ENCODE measurements around the gene SMPD3. TPM values are rescaled to one million over a fixed set of nuclear protein-coding genes. Genes with fewer than 3 reads are reported as not detected.

Gene SMPD3
- total and polyA plus RNA-seq, 12 donors, result 0.03 to 1.2 (median 0.22) TPM; not detected in 1

- no peak for TF ChIP-seq CTCF (IDR thresholded peaks at IDR 0.05)
Measured at GRCh38 chr16:68458101-68458500, 9.8 kb upstream of the SMPD3 start.

GRCh38 chr16:68455631-68456030 lies 7.3 kb upstream of the SMPD3 start:
- Histone ChIP-seq H3K27me3 (no peaks in the 10 kb centered on the region), H3K36me3 (no peaks in the 10 kb centered on the region), H3K4me1 (no peaks in the 10 kb centered on the region), H3K27ac (no peak overlapping the region), H3K9me3 (no peaks in the 10 kb centered on the region), H3K4me3 (no peak overlapping the region)
- intact Hi-C loops (cut with DNase I), result no loop called here
- 95% methylated on average over 3 of the region's 3 CpGs for WGBS, 2 donors
- DNase-seq (no peak), ATAC-seq (no peak)
- TF ChIP-seq CTCF (IDR thresholded peaks at IDR 0.05), result no peak

More at GRCh38 chr16:68458101-68458500, 9.8 kb upstream of the SMPD3 start:
- H3K4me1 ChIP-seq, result no peaks in the 10 kb centered on the region
- ATAC-seq, result no peak
- DNase-seq, result no peak
- H3K27me3 ChIP-seq, result peaks cover 0 to 7% (median 0%) of the 10 kb centered on the region in 7 donors
- 90 to 94% methylated on average over 3 of the region's 3 CpGs for WGBS, 2 donors
- peaks cover 0 to 6% (median 0%) of the 10 kb centered on the region in 11 donors for H3K9me3 ChIP-seq
- no peak overlapping the region for H3K27ac ChIP-seq
- no peak overlapping the region for H3K4me3 ChIP-seq
- no peaks in the 10 kb centered on the region for H3K36me3 ChIP-seq
- intact Hi-C loops (cut with DNase I), result no loop called here

DNA sequence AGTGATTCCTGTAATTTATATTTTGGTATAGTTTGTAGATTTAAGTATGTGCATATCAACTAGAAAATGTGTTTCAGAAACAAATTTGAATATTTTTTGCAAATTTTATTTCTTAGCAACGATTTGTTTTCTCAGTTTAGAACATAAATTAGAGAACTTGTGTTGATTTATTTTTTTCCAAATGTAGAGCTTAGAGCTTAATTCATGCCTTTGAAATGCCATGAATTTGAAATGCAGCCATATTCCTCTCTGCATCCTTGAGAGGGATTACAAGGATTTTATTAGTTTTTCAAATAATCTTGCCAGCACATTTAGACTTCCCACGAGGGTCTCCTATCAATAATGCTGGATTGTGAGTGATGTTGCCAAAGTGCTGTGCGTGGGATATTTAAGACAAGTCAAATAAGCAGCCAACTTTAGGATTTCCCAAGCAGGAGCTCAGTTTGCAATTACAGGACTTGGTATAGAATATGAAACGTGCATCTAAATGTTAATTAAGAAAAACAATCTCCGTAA lies 6.7 kb upstream of the SMPD3 start:
- intact Hi-C loops (cut with DNase I), result no loop called here
- no peaks in the 10 kb centered on the region for H3K27me3 ChIP-seq
- ATAC-seq (no peak), DNase-seq (no peak)
- H3K4me1 ChIP-seq, result no peaks in the 10 kb centered on the region
- no peaks in the 10 kb centered on the region for H3K36me3 ChIP-seq
- H3K4me3 ChIP-seq, result no peak overlapping the region
- no peak for TF ChIP-seq CTCF (IDR thresholded peaks at IDR 0.05)
- WGBS, 2 donors, result 62 to 70% methylated on average over 5 of the region's 5 CpGs
- no peaks in the 10 kb centered on the region for H3K9me3 ChIP-seq
- no peak overlapping the region for H3K27ac ChIP-seq

- Histone ChIP-seq H3K9me3 (no peaks in the 10 kb centered on the region), H3K27me3 (no peaks in the 10 kb centered on the region), H3K4me3 (no peak overlapping the region), H3K36me3 (no peaks in the 10 kb centered on the region), H3K4me1 (peaks cover 0 to 7% (median under 1%) of the 10 kb centered on the region in 9 donors), H3K27ac (no peak overlapping the region)
- WGBS, 2 donors, result 83 to 92% methylated on average over 2 of the region's 2 CpGs
- no peak for DNase-seq
- intact Hi-C loops (cut with DNase I), result no loop called here
- no peak for TF ChIP-seq CTCF (IDR thresholded peaks at IDR 0.05)
- ATAC-seq, result no peak
Measured at GRCh38 chr16:68453816-68454215, 5.5 kb upstream of the SMPD3 start.
